Sigmoid colon (tissue), 7 donors: ENCODE data around the gene ZFP28. TPM values are rescaled to one million over a fixed set of nuclear protein-coding genes. Genes with fewer than 3 reads are reported as not detected.

Experiments used
- DNase-seq: peaks from one replicate; pipeline ENCODE4 v3.0.0-alpha.2; 2019
- H3K27ac ChIP-seq, 4 donors: fragments of 200-600 bp; sonication (generic); one replicate each; pipeline ENCODE4 v1.5.1; 2016 to 2019; ENCODE audit warnings: mild to moderate bottlenecking in 1 of 4
- H3K27me3 ChIP-seq, 3 donors: fragments of 200-600 bp; sonication (generic); one replicate each; pipeline ENCODE4 v1.5.1; 2019; ENCODE audit warnings: mild to moderate bottlenecking in 1 of 3
- H3K36me3 ChIP-seq, 4 donors: fragments of 200-600 bp; sonication (generic); one replicate each; pipeline ENCODE4 v1.5.1; 2016 to 2019
- H3K4me1 ChIP-seq, 4 donors: fragments of 200-600 bp; sonication (generic); one replicate each; pipeline ENCODE4 v1.5.1; 2017 to 2019
- H3K4me3 ChIP-seq, 4 donors: fragments of 200-600 bp; sonication (generic); one replicate each; pipeline ENCODE4 v1.5.1; 2017 to 2019; ENCODE audit warnings: mild to moderate bottlenecking in 2 of 4, moderate library complexity in 1 of 4
- H3K9me3 ChIP-seq, 4 donors: fragments of 200-600 bp in 3 of 4; sonication (generic) in 3 of 4; one replicate each; pipeline versions ENCODE4 v1.5.1 to v1.6.1; 2013 to 2019
- CTCF ChIP-seq, 4 experiments: fragments of 450-650 bp in 3 of 4; fragments of 200-600 bp in 1 of 4; IDR thresholded peaks; one replicate each; pipeline ENCODE4 v1.5.1; 2016 to 2019; ENCODE audit warnings: antibody characterized with exemption in 4 of 4, mild to moderate bottlenecking in 3 of 4, moderate library complexity in 2 of 4
- EP300 ChIP-seq, 4 donors: sonication (generic); formaldehyde crosslinking; IDR thresholded peaks; one replicate each; pipeline ENCODE4 v1.6.1; 2017; ENCODE audit warnings: antibody characterized with exemption in 4 of 4
- POLR2A ChIP-seq, 2 donors: fragments of 450-650 bp; IDR thresholded peaks; one replicate each; pipeline ENCODE4 v1.6.1; 2016; ENCODE audit warnings: antibody characterized with exemption in 2 of 2, mild to moderate bottlenecking in 2 of 2, moderate library complexity in 2 of 2
- POLR2AphosphoS5 ChIP-seq, 4 donors: sonication (generic); formaldehyde crosslinking; IDR thresholded peaks; one replicate each; pipeline ENCODE4 v1.6.1; 2017; ENCODE audit warnings: antibody characterized with exemption in 4 of 4
- WGBS, 2 donors: extraction: QIAGEN DNeasy Blood & Tissue Kit; methylation state at CpG; one replicate each; pipeline ENCODE4 v1.1.7; 2013; 5-methylcytosine and 5-hydroxymethylcytosine counted together
- intact Hi-C: fragments of 100-400 bp; cut with DNase I; formaldehyde crosslinking; loops from one replicate; pipeline ENCODE4 v1.15.1; 2023
- polyA plus RNA-seq, 3 donors: library from polyadenylated mRNA; stranded (reverse); fragments of 200-250 nt; gene quantifications; one replicate each; pipeline ENCODE4 v1.2.3, GENCODE V29; 2013
- total RNA-seq, 4 donors: library from RNA; depleted of rRNA; stranded (reverse); fragments of >200 nt; gene quantifications; one replicate each; pipeline ENCODE4 v1.1.0, GENCODE V29; 2016
- donor health status: healthy with polysubstance abuse.
- donor health status: Bipolar disorder and iron deficiency.
- donor health status: healthy.

ZFP28 gene
- total and polyA plus RNA-seq, 7 donors: 1.2 to 11.2 (median 9.6) TPM

- H3K27ac ChIP-seq: no peak overlapping the region
- no peak overlapping the region for H3K4me3 ChIP-seq
- no peaks in the 10 kb centered on the region for H3K27me3 ChIP-seq
- no peak for DNase-seq
- H3K36me3 ChIP-seq: peaks cover 0 to 17% (median 4%) of the 10 kb centered on the region in 4 donors
- peaks cover 0 to 19% (median 8%) of the 10 kb centered on the region in 4 donors for H3K4me1 ChIP-seq
- WGBS, 2 donors: 81 to 84% methylated on average over 4 of the region's 4 CpGs
- no peak for TF ChIP-seq EP300 (IDR thresholded peaks at IDR 0.05)
- no peak for TF ChIP-seq CTCF (IDR thresholded peaks at IDR 0.05)
- no peak for TF ChIP-seq POLR2A (IDR thresholded peaks at IDR 0.05)
- no peak for TF ChIP-seq POLR2AphosphoS5 (IDR thresholded peaks at IDR 0.05)
- intact Hi-C loops: loop anchor here (5.0 to 10.0 kb wide), 3 partner anchors 76 to 202 kb away; partner anchors contain the start of genes ZNF582, ZNF667 and ZNF835
- peaks cover 0 to 12% (median 0%) of the 10 kb centered on the region in 4 donors for H3K9me3 ChIP-seq
These were observed 57.9 kb downstream of the ZFP28 start for GRCh38 chr19:56596676-56597075.

DNA sequence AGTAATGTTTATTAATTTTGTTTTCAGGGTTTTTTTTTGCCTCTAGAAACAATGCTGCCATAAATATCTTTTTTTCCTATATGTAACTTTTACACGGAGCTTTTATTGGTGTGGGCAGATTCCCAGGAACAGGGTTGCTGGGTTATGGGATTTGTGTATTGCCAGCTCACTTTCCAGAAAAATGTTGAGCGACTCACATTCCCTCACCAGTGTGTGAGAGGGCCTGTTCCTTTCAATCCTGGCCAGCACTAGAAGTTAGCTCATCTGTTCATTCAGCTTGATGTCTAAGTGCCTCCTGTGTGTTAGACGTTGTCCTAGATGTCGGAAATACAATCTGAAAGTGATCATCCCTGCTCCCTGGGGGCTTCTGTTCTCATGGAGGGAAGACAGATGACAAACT lies 58.9 kb downstream of the ZFP28 start:
- H3K27me3 ChIP-seq: no peaks in the 10 kb centered on the region
- intact Hi-C loops: loop anchor here (5.0 to 10.0 kb wide), 3 partner anchors 75 to 203 kb away; partner anchors contain the start of genes ZNF582, ZNF667 and ZNF835
- peaks cover 0 to 19% (median 8%) of the 10 kb centered on the region in 4 donors for H3K4me1 ChIP-seq
- 95% methylated on average over 4 of the region's 4 CpGs for WGBS, 2 donors
- peaks cover 0 to 12% (median 0%) of the 10 kb centered on the region in 4 donors for H3K9me3 ChIP-seq
- TF ChIP-seq POLR2AphosphoS5 (IDR thresholded peaks at IDR 0.05) (no peak), POLR2A (IDR thresholded peaks at IDR 0.05) (no peak), EP300 (IDR thresholded peaks at IDR 0.05) (no peak), CTCF (IDR thresholded peaks at IDR 0.05) (no peak)
- H3K36me3 ChIP-seq: peaks cover 0 to 24% (median 7%) of the 10 kb centered on the region in 4 donors
- DNase-seq: no peak
- H3K4me3 ChIP-seq: no peak overlapping the region
- H3K27ac ChIP-seq: no peak overlapping the region

GRCh38 chr19:56601375-56601774 lies 62.6 kb downstream of the ZFP28 start:
- no peak overlapping the region for H3K27ac ChIP-seq
- H3K27me3 ChIP-seq: no peaks in the 10 kb centered on the region
- H3K9me3 ChIP-seq: peaks cover 0 to 27% (median 11%) of the 10 kb centered on the region in 4 donors
- intact Hi-C loops: no loop called here
- H3K4me3 ChIP-seq: no peak overlapping the region
- peaks cover 0 to 27% (median 7%) of the 10 kb centered on the region in 4 donors for H3K36me3 ChIP-seq
- TF ChIP-seq EP300 (IDR thresholded peaks at IDR 0.05): no peak
- no peak for TF ChIP-seq POLR2A (IDR thresholded peaks at IDR 0.05)
- no peak for TF ChIP-seq POLR2AphosphoS5 (IDR thresholded peaks at IDR 0.05)
- no peak for TF ChIP-seq CTCF (IDR thresholded peaks at IDR 0.05)
- 93 to 96% methylated on average over 3 of the region's 3 CpGs for WGBS, 2 donors
- H3K4me1 ChIP-seq: peaks cover 0 to 3% (median 2%) of the 10 kb centered on the region in 4 donors
- no peak for DNase-seq

DNA sequence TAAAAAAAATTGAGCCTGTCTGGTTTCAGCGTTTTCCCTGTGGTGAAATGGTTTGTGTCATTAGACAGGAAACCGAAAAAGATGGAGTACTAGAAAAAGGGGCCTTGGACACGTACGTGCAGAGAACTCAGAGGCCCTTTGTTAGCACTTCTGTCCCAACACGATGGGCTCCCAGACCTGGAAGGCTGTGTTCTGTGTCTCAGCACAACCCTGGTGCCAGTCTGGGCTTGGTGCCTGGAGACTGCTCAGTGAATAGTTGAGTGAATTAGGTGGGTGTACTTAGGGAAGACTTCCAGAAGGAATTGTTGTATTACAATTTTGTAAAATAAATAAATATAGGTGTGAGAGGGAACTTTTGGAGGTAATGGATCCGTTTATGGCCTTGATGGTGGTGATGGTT lies 65.1 kb downstream of the ZFP28 start:
- Histone ChIP-seq H3K36me3 (peaks cover 0 to 22% (median 7%) of the 10 kb centered on the region in 4 donors), H3K4me3 (no peak overlapping the region), H3K27me3 (no peaks in the 10 kb centered on the region), H3K9me3 (peaks cover 0 to 41% (median 15%) of the 10 kb centered on the region in 4 donors), H3K27ac (no peak overlapping the region), H3K4me1 (no peaks in the 10 kb centered on the region)
- intact Hi-C loops: no loop called here
- DNase-seq: no peak
- TF ChIP-seq POLR2A (IDR thresholded peaks at IDR 0.05) (no peak), EP300 (IDR thresholded peaks at IDR 0.05) (no peak), POLR2AphosphoS5 (IDR thresholded peaks at IDR 0.05) (no peak), CTCF (IDR thresholded peaks at IDR 0.05) (no peak)
- WGBS, 2 donors: 80 to 85% methylated on average over 6 of the region's 6 CpGs

Other genes starting within 250 kb of the ZFP28 start
- gene ZSCAN5A, start 224.1 kb upstream of the ZFP28 start, total RNA-seq: 1 to 10 TPM; 4.3 to 5.8 (median 5.4) TPM
- gene ZSCAN5A, start 224.1 kb upstream of the ZFP28 start, polyA plus RNA-seq: 1 to 10 TPM; 5.1 to 7.2 (median 5.4) TPM
- gene ZNF582, start 145.4 kb upstream of the ZFP28 start, total RNA-seq: 1 to 10 TPM; 3.9 to 5.5 (median 4.5) TPM
- gene ZNF582, start 145.4 kb upstream of the ZFP28 start, polyA plus RNA-seq: 1 to 10 TPM; 2.0 to 2.4 (median 2.3) TPM
- gene ZNF583, start 134.6 kb upstream of the ZFP28 start, total RNA-seq: 10 to 100 TPM in 2 of 4 donors, 1 to 10 TPM in 2; 8.7 to 12.7 (median 10.4) TPM
- gene ZNF583, start 134.6 kb upstream of the ZFP28 start, polyA plus RNA-seq: 1 to 10 TPM in 2 of 3 donors, under 1 TPM in 1; under 0.01 to 1.4 (median 1.4) TPM
- 1 to 10 TPM; 2.9 to 6.9 (median 6.4) TPM for gene ZNF667, start 61.6 kb upstream of the ZFP28 start, total RNA-seq
- gene ZNF667, start 61.6 kb upstream of the ZFP28 start, polyA plus RNA-seq: 1 to 10 TPM in 1 of 3 donors, not detected in 2; 1.8 TPM
- 10 to 100 TPM in 1 of 4 donors, 1 to 10 TPM in 3; 8.1 to 11.4 (median 9.3) TPM for gene ZNF471, start 31.1 kb upstream of the ZFP28 start, total RNA-seq
- 1 to 10 TPM in 1 of 3 donors, under 1 TPM in 2; 0.23 to 1.9 (median 0.60) TPM for gene ZNF471, start 31.1 kb upstream of the ZFP28 start, polyA plus RNA-seq
- gene ZNF470, start 28.5 kb downstream of the ZFP28 start, total RNA-seq: 1 to 10 TPM; 4.8 to 5.8 (median 5.3) TPM
- gene ZNF470, start 28.5 kb downstream of the ZFP28 start, polyA plus RNA-seq: 1 to 10 TPM in 1 of 3 donors, under 1 TPM in 2; 0.46 to 2.0 (median 0.60) TPM
- gene ZNF71, start 56.4 kb downstream of the ZFP28 start, total RNA-seq: 10 to 100 TPM; 10.4 to 18.0 (median 11.1) TPM
- gene ZNF71, start 56.4 kb downstream of the ZFP28 start, polyA plus RNA-seq: 1 to 10 TPM in 2 of 3 donors, under 1 TPM in 1; 0.60 to 3.6 (median 1.6) TPM
- gene SMIM17, start 104.2 kb downstream of the ZFP28 start, total RNA-seq: 1 to 10 TPM in 1 of 4 donors, under 1 TPM in 2, not detected in 1; 0.68 to 4.7 (median 0.99) TPM
- gene SMIM17, start 104.2 kb downstream of the ZFP28 start, polyA plus RNA-seq: under 1 TPM in 1 of 3 donors, not detected in 2; 0.09 TPM
- gene ZNF835, start 132.8 kb downstream of the ZFP28 start, total RNA-seq: 10 to 100 TPM in 1 of 4 donors, 1 to 10 TPM in 3; 2.8 to 14.3 (median 8.4) TPM
- gene ZNF835, start 132.8 kb downstream of the ZFP28 start, polyA plus RNA-seq: 1 to 10 TPM in 1 of 3 donors, under 1 TPM in 1, not detected in 1; under 0.01 to 1.1 TPM